ENCODE measurements around the gene MMD2. TPM values are rescaled to one million over a fixed set of nuclear protein-coding genes. Genes with fewer than 3 reads are reported as not detected.

Gene MMD2
- total RNA-seq, 1 donor from 2014 or later = not detected

DNA sequence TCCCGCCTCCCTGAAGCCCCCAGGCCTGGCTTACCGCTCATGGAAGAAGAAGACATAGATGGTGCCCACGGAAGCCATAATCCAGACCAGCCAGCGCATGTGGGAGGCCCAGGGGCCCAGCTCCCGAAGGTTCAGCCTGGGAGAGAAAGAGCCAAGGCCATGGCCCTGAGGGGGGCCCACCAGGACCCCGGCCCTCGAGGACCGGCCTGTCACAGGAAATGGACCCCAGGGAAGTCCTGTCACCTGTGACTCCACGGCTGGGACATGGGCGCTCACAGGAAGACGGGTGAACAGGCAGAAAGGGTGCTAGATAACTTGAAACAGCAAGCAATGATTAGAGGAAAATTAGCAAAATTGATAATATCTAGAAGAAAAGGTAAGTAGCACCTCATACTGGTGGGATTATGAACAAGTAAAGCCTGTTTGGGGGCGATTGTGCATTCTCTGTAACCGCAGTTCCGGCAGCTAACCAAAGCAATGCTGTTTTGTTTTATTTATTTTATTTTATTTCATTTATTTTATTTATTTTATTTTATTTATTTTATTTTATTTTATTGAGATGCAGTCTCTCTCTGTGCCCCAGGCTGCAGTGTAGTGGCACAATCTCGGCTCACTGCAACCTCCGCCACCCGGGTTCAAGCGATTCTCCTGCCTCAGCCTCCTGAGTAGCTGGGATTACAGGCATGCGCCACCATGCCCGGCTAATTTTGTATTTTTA lies 47.7 kb downstream of the MMD2 start:
- TF ChIP-seq, protein P1, sequence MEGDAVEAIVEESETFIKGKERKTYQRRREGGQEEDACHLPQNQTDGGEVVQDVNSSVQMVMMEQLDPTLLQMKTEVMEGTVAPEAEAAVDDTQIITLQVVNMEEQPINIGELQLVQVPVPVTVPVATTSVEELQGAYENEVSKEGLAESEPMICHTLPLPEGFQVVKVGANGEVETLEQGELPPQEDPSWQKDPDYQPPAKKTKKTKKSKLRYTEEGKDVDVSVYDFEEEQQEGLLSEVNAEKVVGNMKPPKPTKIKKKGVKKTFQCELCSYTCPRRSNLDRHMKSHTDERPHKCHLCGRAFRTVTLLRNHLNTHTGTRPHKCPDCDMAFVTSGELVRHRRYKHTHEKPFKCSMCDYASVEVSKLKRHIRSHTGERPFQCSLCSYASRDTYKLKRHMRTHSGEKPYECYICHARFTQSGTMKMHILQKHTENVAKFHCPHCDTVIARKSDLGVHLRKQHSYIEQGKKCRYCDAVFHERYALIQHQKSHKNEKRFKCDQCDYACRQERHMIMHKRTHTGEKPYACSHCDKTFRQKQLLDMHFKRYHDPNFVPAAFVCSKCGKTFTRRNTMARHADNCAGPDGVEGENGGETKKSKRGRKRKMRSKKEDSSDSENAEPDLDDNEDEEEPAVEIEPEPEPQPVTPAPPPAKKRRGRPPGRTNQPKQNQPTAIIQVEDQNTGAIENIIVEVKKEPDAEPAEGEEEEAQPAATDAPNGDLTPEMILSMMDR (IDR thresholded peaks at IDR 0.05; ENCODE audit: insufficient read depth, low read depth, low read length) = no peak
- TF ChIP-seq EZH2 (IDR thresholded peaks at IDR 0.05; ENCODE audit: insufficient read depth, low read length) = no peak
- Histone ChIP-seq H3K4me1 (ENCODE audit: insufficient read depth, low read length) (no peaks in the 10 kb centered on the region), H3K36me3 (ENCODE audit: insufficient read depth, low read length) (no peaks in the 10 kb centered on the region), H3K9me3 (ENCODE audit: insufficient read depth, low read depth, low read length) (no peaks in the 10 kb centered on the region), H2AFZ (ENCODE audit: low read depth, low read length) (no peak overlapping the region), H3K9ac (ENCODE audit: low read length) (no peak overlapping the region), H3K4me3 (ENCODE audit: insufficient read depth, low read depth, low read length) (no peak overlapping the region), H3K27ac (ENCODE audit: low read depth, low read length) (no peak overlapping the region), H3K79me2 (ENCODE audit: insufficient read depth, low read length) (no peaks in the 10 kb centered on the region), H3K27me3 (ENCODE audit: insufficient read depth, low read length) (no peaks in the 10 kb centered on the region), H3K4me2 (ENCODE audit: low read length) (no peak overlapping the region), H4K20me1 (ENCODE audit: insufficient read depth, low read length) (no peaks in the 10 kb centered on the region)
- FAIRE-seq (no peak), DNase-seq (ENCODE audit: low read depth) (no peak)
- Mint-ChIP-seq H3K36me3 (ENCODE audit: low read depth, unreplicated experiment) (no peaks in the 10 kb centered on the region), H3K27me3 (ENCODE audit: low read depth, unreplicated experiment) (peaks cover 16% of the 10 kb centered on the region), H3K27ac (ENCODE audit: unreplicated experiment) (no peak overlapping the region), H3K4me1 (ENCODE audit: low read depth, unreplicated experiment) (no peaks in the 10 kb centered on the region), H3K4me3 (ENCODE audit: unreplicated experiment) (no peak overlapping the region), H3K9me3 (ENCODE audit: unreplicated experiment) (no peaks in the 10 kb centered on the region)

DNA sequence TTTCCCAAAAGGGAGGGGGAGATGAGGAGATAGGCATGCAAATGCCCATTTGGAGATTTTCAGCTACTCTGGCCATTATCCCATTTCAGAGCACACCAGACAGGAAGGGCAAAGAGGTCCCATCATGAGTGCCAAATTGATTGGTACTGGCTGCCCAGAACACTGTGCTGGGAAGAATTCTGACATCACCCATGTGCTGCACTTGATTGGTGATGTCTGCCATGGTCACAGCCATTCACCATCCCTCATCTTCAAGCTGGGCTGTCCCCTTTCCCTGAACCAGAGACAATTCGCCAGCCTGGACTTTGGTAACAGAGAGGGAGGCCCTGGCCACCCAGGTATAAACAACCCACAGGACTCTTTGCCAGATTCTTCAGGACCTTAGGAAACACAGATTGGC lies 52.3 kb downstream of the MMD2 start:
- TF ChIP-seq EZH2 (IDR thresholded peaks at IDR 0.05; ENCODE audit: insufficient read depth, low read length) = no peak
- TF ChIP-seq, protein P1 (IDR thresholded peaks at IDR 0.05; ENCODE audit: insufficient read depth, low read depth, low read length) = no peak
- FAIRE-seq = no peak

DNA sequence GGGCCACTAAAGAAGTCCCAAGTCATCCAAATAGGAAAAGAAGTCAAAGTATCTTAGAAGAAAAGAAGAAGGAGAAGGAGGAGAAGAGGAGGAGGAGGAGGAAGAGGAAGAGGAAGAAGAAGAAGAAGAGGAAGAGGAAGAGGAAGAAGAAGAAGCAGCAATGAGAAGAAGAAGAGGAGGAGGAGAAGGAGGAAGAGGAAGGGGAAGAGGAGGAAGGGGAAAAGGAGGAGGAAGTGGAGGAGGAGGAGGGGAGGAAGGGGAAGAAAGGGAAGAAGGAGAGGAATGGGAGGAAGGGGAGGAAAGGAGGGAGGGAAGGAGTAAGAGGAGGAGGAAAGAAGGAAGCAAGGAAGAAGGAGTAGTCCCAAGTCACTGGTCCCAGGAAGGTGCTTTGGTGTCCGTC lies 53.8 kb downstream of the MMD2 start:
- Mint-ChIP-seq H3K9me3 (ENCODE audit: unreplicated experiment) (peaks cover 2% of the 10 kb centered on the region), H3K27ac (ENCODE audit: unreplicated experiment) (no peak overlapping the region), H3K27me3 (ENCODE audit: low read depth, unreplicated experiment) (peaks cover 54% of the 10 kb centered on the region), H3K36me3 (ENCODE audit: low read depth, unreplicated experiment) (no peaks in the 10 kb centered on the region), H3K4me1 (ENCODE audit: low read depth, unreplicated experiment) (no peaks in the 10 kb centered on the region), H3K4me3 (ENCODE audit: unreplicated experiment) (no peak overlapping the region)
- H3K4me1 ChIP-seq (ENCODE audit: insufficient read depth, low read length) = no peaks in the 10 kb centered on the region
- no peak overlapping the region for H3K4me2 ChIP-seq (ENCODE audit: low read length)
- H3K27ac ChIP-seq (ENCODE audit: low read depth, low read length) = no peak overlapping the region
- H3K9me3 ChIP-seq (ENCODE audit: insufficient read depth, low read depth, low read length) = no peaks in the 10 kb centered on the region
- FAIRE-seq (no peak), DNase-seq (ENCODE audit: low read depth) (no peak)
- TF ChIP-seq, protein P1 (IDR thresholded peaks at IDR 0.05; ENCODE audit: insufficient read depth, low read depth, low read length) = no peak
- no peak for TF ChIP-seq EZH2 (IDR thresholded peaks at IDR 0.05; ENCODE audit: insufficient read depth, low read length)
- no peak overlapping the region for H3K9ac ChIP-seq (ENCODE audit: low read length)
- H2AFZ ChIP-seq (ENCODE audit: low read depth, low read length) = no peak overlapping the region
- H3K36me3 ChIP-seq (ENCODE audit: insufficient read depth, low read length) = no peaks in the 10 kb centered on the region
- H3K27me3 ChIP-seq (ENCODE audit: insufficient read depth, low read length) = no peaks in the 10 kb centered on the region
- no peaks in the 10 kb centered on the region for H4K20me1 ChIP-seq (ENCODE audit: insufficient read depth, low read length)
- H3K4me3 ChIP-seq (ENCODE audit: insufficient read depth, low read depth, low read length) = no peak overlapping the region
- no peaks in the 10 kb centered on the region for H3K79me2 ChIP-seq (ENCODE audit: insufficient read depth, low read length)

More for the DNA sequence above, 52.3 kb downstream of the MMD2 start:
- no peak overlapping the region for H3K27ac Mint-ChIP-seq (ENCODE audit: unreplicated experiment)
- Histone ChIP-seq H3K27me3 (ENCODE audit: insufficient read depth, low read length) (no peaks in the 10 kb centered on the region), H2AFZ (ENCODE audit: low read depth, low read length) (no peak overlapping the region), H3K9me3 (ENCODE audit: insufficient read depth, low read depth, low read length) (no peaks in the 10 kb centered on the region), H3K27ac (ENCODE audit: low read depth, low read length) (no peak overlapping the region), H3K4me2 (ENCODE audit: low read length) (no peak overlapping the region), H3K36me3 (ENCODE audit: insufficient read depth, low read length) (no peaks in the 10 kb centered on the region), H3K4me1 (ENCODE audit: insufficient read depth, low read length) (no peaks in the 10 kb centered on the region), H4K20me1 (ENCODE audit: insufficient read depth, low read length) (no peaks in the 10 kb centered on the region), H3K4me3 (ENCODE audit: insufficient read depth, low read depth, low read length) (no peak overlapping the region), H3K79me2 (ENCODE audit: insufficient read depth, low read length) (no peaks in the 10 kb centered on the region), H3K9ac (ENCODE audit: low read length) (no peak overlapping the region)
- H3K36me3 Mint-ChIP-seq (ENCODE audit: low read depth, unreplicated experiment) = no peaks in the 10 kb centered on the region
- DNase-seq (ENCODE audit: low read depth) = no peak
- H3K27me3 Mint-ChIP-seq (ENCODE audit: low read depth, unreplicated experiment) = peaks cover 51% of the 10 kb centered on the region
- no peak overlapping the region for H3K4me3 Mint-ChIP-seq (ENCODE audit: unreplicated experiment)
- peaks cover 2% of the 10 kb centered on the region for H3K9me3 Mint-ChIP-seq (ENCODE audit: unreplicated experiment)
- no peaks in the 10 kb centered on the region for H3K4me1 Mint-ChIP-seq (ENCODE audit: low read depth, unreplicated experiment)
